Iris pigment epithelial cell (primary cell): Measurements from ENCODE around the gene IER3IP1.
"Not testable (repeated sequence)": the region's sequence is repeated elsewhere in the genome, so short reads cannot be mapped to it uniquely, and the experiment has no call there.

Experiments used
- DNase-seq: peaks from one replicate; pipeline ENCODE4 v3.0.0-alpha.2; 2011; ENCODE audit warnings: low read depth

The IER3IP1 gene

GRCh38 chr18:47175898-47176575 is at the start of gene IER3IP1:
IER3IP1 (minus strand) TSS chr18:47176364; CDS start chr18:47176277, 87 bp downstream.
- DNase-seq, result peak; percentile 97

DNA sequence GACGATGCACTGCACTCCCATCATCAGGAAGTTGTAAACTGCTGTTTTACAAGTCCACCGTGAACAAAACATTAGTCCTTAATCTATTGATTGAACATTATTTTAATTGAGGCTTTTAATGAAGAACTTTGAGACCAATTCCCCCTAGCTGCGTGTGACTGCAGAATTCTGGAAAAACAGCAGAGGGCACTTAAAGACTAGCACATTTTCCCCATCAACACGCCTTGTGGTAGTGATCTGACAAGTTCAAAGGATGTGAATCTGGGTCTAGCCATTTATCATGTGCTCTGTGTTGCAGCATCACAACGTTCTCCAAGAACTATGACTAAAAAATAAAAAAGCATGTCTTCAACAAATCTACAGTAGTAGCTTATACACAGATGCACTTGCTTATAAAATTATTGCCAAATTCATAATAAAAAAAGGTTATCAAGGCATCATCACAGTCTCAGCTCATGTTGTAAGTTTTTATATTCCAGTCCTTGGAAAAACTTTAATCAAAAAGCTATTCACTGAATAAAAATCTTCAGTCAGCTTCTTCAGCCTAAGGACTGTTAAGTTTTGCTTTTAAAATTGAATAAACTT is 39.5 kb upstream of the IER3IP1 start:
- DNase-seq, result peak; percentile 78

DNA sequence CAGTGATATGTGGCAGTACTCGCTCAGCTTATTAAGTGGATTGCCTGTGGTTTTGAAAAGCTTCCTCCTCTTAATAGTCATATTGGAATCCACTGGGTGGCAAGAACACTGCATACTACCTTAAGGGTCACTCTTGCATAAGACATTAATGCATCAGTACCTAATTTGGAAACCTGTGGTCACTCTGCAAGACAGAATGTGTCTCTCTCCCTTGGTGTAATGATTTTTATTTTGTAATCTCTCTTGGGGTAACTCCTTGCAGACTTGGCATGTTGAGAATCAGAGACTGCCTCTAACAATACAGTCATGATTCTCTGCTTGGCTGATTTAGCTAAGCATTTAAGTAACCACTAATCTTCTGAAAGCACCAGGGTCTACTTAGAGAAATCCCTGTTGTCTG is 33.0 kb upstream of the IER3IP1 start:
- DNase-seq, result no peak

DNA sequence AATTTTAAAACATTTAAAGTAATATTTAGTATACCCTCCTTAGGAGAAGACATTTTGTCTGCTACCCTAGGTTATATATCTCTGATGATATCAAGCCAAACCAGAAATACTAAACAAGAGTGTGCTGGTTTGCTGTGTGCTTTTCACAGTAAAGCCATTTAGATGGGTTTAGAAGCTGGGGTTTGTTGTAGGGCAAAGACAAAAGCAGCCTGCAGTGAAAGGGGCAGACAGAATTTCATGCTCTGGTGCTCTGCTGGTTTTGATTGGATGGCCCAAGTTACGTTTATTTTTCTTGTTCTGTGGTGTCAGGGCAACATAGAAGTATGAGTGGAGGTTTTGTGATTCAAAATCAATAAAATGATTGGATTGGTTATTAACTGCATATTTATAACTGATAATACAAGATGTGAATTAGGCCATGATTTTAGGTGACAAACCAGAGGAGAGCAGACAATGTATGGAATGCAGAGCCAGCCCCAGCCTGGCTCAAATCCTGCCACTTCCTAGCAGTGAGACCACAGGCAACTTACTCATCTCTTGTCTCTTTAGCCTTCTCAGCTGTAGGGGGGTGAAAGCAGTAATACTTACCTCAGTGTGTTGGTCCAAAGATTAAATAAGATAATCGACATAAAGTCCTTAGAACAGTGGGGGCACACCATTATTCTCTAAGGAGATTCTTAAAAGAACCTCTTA is 30.9 kb upstream of the IER3IP1 start:
- DNase-seq, result peak; percentile 16

- peak; percentile 43 for DNase-seq
Measured at GRCh38 chr18:47204908-47205522, 28.9 kb upstream of the IER3IP1 start.

DNA sequence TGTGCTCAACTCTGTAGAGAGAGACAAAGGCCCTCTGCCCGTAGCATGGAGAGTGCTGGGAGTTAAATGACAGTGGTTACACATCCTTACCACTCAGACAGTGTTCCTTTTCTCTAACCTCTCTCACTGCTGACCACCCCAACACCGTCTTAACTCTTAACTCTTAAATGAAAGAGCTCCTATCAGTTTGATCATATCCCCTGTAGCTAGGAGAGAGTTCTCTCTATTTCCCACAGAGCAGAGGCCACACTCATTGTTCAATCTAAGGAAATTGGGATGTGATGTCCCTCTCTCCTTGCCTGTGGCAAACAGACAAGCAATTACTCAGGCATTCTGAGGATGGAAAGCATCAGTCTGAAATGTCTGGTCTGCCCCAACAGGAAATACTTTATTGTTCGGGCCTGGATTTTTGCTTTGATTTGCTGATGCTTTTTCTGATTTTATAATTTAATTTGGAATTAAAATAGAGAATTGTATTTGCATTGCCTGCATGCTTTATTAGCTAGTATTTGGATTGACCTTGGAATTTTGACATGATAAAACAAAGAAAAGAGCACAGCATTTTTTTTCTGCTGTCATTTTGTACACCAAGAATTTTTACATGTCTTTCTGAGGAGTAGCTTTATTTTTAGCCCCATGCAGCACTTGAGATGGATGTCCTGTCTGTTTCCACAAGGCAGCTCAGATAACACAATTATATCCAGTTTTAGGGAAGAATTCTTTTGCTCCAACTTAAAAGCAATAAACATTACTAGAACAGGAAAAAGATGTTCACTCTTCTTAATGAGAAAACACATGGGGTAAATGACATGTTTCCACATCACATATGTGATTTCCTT is 27.7 kb upstream of the IER3IP1 start:
- DNase-seq, result no peak

GRCh38 chr18:47195961-47196360 is 19.8 kb upstream of the IER3IP1 start:
- DNase-seq, result not testable (repeated sequence)

GRCh38 chr18:47191961-47192360 is 15.8 kb upstream of the IER3IP1 start:
- peak; percentile 76 for DNase-seq

GRCh38 chr18:47187721-47188120 is 11.6 kb upstream of the IER3IP1 start:
- DNase-seq, result no peak

GRCh38 chr18:47184419-47185050 is 8.4 kb upstream of the IER3IP1 start:
- peak; percentile 72 for DNase-seq

GRCh38 chr18:47182156-47182555 is 6.0 kb upstream of the IER3IP1 start:
- not testable (repeated sequence) for DNase-seq

DNA sequence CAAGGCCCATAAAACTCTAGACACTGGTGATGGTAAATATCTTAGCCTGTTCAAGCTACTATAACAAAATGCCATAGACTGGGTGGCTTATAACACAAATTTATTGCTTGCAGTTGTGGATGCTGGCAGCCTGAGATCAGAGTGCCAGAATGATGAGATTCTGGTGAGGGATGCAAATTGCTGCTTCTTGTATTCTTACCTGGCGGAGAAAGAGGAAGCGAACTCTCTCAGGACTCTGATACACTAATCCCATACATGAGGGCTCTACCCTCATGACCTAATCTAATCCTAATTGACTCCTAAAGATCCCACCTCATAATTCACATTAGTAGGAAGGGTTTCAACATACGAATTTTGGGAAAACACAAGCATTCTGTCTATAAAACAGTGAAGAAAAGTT is 4.6 kb upstream of the IER3IP1 start:
- no peak for DNase-seq

DNA sequence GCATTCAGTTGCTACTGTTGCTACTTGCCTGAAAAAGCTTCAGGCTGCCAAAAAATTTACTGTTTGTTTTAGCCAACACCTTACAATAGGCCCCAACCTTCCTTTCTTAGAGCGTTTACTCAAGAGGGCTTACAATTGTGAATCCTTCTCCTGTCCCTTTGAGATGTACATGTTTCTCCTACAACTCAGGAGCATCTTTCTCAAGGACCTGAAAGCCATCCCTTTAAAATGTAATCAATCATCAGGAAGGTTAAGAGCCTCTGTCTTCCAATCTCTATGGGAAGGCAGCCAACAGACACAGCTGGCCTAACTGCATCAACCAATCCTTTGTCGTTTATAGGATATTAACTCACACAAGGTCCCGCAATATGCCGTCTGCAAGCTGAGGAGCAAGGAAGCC is 3.4 kb upstream of the IER3IP1 start:
- no peak for DNase-seq

GRCh38 chr18:47175283-47175897 is 774 bp downstream of the IER3IP1 start:
- peak; percentile 21 for DNase-seq

- DNase-seq, result peak; percentile 51
Measured at GRCh38 chr18:47174545-47175116, 1.5 kb downstream of the IER3IP1 start.

DNA sequence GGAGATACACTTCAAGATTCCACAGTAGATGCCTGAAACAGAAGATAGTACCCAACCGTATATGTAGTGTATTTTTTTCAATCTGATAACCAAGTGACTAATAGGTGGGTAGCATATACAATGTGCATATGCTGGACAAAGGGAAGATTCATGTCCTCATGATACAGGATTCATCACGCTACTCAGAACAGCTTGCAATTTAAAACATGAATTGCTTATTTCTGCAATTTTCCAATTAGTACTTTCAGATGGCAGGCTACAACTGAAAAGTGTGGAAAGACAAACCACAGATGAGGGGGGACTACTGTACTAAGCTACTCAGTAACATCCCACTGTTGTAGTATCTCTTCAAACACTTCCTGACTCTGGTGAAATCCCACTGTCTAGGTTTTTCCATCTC is 3.7 kb downstream of the IER3IP1 start:
- no peak for DNase-seq

DNA sequence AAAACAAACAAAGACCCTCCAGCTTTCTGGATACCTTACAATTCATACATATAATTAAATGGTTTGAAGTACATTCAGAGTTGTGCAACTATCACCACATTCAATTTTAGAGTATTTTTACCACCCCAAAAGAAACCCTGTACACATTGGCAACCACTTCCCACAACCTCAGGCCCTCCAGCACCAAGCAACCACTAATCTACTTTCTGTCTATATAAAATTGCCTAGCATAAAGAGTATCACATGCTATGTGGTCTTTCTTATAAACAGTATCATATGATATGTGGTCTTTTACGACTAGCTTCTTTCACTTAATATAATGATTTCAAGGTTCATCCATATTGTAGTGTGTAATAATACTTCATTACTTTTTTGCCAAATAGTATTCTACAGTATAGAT is 7.3 kb downstream of the IER3IP1 start:
- no peak for DNase-seq

GRCh38 chr18:47168509-47168908 is 7.7 kb downstream of the IER3IP1 start:
- DNase-seq, result no peak

- peak; percentile 8 for DNase-seq
Measured at GRCh38 chr18:47166294-47166693, 9.9 kb downstream of the IER3IP1 start.

DNA sequence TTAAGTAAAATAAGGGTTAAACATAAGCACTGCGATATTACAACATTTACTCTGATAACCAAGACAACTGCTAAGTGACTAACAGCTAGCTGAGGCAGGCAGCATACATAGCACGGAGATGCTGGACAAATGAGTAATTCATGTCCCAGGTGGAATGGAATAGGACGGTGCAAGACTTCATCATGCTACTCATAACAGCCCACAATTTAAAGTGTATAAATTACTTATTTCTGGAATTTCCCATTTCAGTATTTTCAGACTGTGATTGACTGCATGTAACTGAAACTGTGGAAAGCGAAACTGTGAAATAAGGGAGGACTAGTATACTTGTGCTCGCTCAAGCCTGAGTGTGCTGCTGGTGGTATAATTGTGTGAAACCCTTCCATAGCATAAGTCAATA is 12.9 kb downstream of the IER3IP1 start:
- peak; percentile 90 for DNase-seq

DNA sequence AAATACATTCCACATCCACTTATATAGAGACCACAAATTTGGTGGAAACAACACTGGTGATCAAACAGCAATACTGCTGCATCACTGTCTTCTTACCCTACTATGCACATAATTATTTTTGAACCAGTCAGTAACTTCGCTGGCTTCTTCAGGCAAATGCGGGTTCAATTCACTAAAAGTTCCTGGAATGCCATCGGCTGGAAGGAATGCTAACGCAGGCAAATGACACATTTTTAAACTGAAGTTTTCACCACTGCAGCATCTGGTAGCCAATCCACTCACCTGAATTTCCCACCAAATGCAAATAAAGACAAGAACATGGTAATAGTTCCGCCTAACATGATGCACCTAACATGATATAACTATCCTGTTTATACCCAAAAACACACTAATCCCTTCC is 15.9 kb downstream of the IER3IP1 start:
- DNase-seq, result no peak
